WI38 (cell line): ENCODE results near the gene LAMA3.

Experiments used
- H3K4me3 ChIP-seq: 2 replicates; pipeline ENCODE4 v1.5.1; 2011; ENCODE audit warnings: low read depth, mild to moderate bottlenecking, control low read depth, low read length
- CTCF ChIP-seq: IDR thresholded peaks from 2 replicates; pipeline ENCODE4 v1.5.1; 2012; ENCODE audit warnings: low read depth, mild to moderate bottlenecking, control low read depth, low read length

Gene LAMA3

DNA sequence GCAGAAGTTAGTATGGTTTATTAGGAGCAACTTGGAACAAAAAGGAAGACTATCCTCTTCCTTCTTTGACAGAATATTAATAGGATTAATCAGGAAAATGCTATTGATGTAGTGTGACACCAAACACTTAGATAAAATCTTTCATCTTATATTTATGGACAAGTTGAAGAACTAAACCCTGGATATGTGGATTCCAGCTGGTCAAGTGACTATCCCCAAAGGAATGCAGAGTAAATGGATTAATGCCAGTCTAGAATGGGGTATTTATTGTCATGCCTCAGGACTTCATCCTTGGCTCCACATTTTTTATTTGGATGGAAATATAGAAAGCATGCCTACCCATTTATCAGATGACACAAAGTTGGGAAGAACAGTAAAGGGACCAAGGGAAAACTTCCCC, 201.3 kb downstream of the LAMA3 start:
- H3K4me3 ChIP-seq: no peak overlapping the region
- TF ChIP-seq CTCF: no peak

DNA sequence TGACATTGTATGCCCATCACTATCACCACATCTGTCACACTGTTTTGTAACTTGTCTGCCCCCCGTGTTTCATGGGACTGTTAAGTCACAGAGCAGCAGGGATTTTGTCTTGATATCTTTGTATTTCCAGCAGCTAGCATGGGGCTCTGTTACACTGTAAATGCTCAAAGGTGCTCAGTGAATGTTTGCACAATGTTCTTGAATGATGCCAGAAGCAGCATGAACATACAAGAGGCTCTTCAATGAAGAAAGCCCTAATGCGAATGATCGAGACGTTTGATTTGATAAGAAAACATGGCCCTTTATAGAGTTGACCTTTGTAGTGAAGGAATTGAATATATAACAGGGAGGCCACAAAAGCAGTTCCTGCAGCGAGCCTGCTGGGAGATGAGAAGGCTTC, 204.4 kb downstream of the LAMA3 start:
- H3K4me3 ChIP-seq: no peak overlapping the region
- no peak for TF ChIP-seq CTCF

DNA sequence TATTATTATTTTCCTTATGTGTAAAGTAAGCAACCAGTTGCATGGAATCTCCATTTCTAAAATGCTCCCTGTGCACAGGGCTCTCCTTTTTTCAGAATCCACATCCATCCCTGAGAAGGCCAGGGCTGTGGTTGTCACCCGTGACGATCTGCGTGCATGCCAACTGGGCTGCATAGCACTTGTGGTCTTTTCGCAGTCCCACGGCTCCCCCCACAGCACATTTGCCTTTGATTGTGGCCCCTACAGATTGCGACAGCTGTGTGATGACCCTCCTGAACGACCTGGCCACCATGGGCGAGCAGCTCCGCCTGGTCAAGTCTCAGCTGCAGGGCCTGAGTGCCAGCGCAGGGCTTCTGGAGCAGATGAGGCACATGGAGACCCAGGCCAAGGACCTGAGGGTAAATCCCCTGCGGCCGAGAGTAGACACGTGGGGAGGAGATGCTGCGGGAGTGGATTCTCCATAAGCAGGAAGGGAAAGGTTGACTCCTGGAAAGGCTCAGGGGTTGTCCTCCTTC, 205.5 kb downstream of the LAMA3 start:
- TF ChIP-seq CTCF: no peak
- no peak overlapping the region for H3K4me3 ChIP-seq

GRCh38 chr18:23897291-23897690, 208.0 kb downstream of the LAMA3 start:
- no peak for TF ChIP-seq CTCF
- H3K4me3 ChIP-seq: no peak overlapping the region

DNA sequence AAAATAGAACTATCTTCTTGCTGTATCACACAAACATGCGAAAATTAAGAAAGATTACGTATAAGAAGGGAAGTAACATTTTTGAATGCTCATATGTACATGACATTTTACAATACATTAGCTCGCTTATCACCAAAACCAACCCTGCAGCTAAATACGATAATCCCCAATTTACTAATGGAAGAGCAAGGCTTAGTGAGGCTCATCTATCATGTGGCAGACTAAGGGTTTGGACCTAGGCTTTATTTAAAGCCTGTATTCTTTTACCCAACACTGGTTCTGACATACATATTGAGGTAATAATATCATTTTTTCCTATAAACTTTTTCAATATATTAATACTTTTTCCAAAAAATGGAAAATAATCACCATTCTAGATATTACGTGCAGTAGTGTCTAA, 208.5 kb downstream of the LAMA3 start:
- no peak for TF ChIP-seq CTCF
- H3K4me3 ChIP-seq: no peak overlapping the region

GRCh38 chr18:23900994-23901393, 211.7 kb downstream of the LAMA3 start:
- no peak for TF ChIP-seq CTCF
- no peak overlapping the region for H3K4me3 ChIP-seq

DNA sequence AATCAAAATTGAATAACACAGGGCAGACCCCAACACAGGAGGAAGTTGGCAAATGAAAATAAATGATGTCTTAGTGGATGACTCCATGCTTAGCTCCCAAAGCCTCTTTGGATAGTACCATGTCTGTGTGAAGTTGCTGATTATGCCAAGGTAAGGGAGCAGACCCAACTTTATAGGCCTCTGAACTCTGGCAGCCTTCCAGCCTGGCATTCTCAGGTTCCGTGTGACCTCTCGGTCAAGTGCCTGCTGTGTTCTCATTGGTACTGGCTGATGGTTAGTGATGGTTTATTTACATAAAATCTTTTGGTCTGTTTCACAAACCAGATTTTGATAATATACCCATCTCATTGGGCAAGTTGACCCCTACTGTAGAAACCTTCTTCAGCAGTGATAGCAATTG, 213.1 kb downstream of the LAMA3 start:
- H3K4me3 ChIP-seq: no peak overlapping the region
- TF ChIP-seq CTCF: no peak
